Measurements from ENCODE around the gene PRKG1. TPM values are rescaled to one million over a fixed set of nuclear protein-coding genes. Genes with fewer than 3 reads are reported as not detected.

Gene PRKG1
- total RNA-seq, 1 experiment from 2014 or later, result 16.5 TPM

GRCh38 chr10:51377932-51378599 is 303.8 kb downstream of the PRKG1 start (continued):
- TF ChIP-seq, protein P1, sequence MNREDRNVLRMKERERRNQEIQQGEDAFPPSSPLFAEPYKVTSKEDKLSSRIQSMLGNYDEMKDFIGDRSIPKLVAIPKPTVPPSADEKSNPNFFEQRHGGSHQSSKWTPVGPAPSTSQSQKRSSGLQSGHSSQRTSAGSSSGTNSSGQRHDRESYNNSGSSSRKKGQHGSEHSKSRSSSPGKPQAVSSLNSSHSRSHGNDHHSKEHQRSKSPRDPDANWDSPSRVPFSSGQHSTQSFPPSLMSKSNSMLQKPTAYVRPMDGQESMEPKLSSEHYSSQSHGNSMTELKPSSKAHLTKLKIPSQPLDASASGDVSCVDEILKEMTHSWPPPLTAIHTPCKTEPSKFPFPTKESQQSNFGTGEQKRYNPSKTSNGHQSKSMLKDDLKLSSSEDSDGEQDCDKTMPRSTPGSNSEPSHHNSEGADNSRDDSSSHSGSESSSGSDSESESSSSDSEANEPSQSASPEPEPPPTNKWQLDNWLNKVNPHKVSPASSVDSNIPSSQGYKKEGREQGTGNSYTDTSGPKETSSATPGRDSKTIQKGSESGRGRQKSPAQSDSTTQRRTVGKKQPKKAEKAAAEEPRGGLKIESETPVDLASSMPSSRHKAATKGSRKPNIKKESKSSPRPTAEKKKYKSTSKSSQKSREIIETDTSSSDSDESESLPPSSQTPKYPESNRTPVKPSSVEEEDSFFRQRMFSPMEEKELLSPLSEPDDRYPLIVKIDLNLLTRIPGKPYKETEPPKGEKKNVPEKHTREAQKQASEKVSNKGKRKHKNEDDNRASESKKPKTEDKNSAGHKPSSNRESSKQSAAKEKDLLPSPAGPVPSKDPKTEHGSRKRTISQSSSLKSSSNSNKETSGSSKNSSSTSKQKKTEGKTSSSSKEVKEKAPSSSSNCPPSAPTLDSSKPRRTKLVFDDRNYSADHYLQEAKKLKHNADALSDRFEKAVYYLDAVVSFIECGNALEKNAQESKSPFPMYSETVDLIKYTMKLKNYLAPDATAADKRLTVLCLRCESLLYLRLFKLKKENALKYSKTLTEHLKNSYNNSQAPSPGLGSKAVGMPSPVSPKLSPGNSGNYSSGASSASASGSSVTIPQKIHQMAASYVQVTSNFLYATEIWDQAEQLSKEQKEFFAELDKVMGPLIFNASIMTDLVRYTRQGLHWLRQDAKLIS (CRISPR knock-in tag; IDR thresholded peaks at IDR 0.05; ENCODE audit: borderline replicate concordance), result no peak
- TF ChIP-seq ZNF396 (CRISPR knock-in tag; IDR thresholded peaks at IDR 0.05; ENCODE audit: borderline replicate concordance), result no peak
- TF ChIP-seq NFATC4 (CRISPR knock-in tag; IDR thresholded peaks at IDR 0.05), result no peak

DNA sequence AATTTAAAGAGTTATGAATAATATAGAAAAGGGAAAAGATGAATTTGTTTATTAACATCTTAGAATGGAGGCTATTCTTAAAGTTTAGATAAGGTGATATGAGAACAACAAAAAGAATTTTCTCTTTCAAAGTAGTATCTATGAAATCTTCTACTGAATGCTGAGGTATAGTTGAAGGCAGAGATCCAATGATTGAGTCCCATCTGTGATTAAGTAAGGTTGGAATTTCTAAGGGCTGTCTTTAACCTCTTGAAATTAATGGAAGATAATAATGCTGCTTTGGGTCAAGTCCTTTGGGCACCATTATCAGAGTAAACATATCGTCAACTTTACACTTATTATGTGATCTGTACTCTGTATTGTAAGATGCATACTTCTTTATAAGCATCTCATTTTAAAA is 307.9 kb downstream of the PRKG1 start:
- Mint-ChIP-seq H3K36me3 (no peaks in the 10 kb centered on the region), H3K4me3 (no peak overlapping the region), H3K27ac (no peak overlapping the region), H3K27me3 (ENCODE audit: low read depth) (no peaks in the 10 kb centered on the region), H3K9me3 (no peaks in the 10 kb centered on the region), H3K4me1 (peaks cover 17% of the 10 kb centered on the region)
- CTCF ChIA-PET, result no interaction called here
- no peak for ATAC-seq
- no peak for DNase-seq (ENCODE audit: low spot score)
- POLR2A ChIA-PET, result no interaction called here
- TF ChIP-seq, protein P2, sequence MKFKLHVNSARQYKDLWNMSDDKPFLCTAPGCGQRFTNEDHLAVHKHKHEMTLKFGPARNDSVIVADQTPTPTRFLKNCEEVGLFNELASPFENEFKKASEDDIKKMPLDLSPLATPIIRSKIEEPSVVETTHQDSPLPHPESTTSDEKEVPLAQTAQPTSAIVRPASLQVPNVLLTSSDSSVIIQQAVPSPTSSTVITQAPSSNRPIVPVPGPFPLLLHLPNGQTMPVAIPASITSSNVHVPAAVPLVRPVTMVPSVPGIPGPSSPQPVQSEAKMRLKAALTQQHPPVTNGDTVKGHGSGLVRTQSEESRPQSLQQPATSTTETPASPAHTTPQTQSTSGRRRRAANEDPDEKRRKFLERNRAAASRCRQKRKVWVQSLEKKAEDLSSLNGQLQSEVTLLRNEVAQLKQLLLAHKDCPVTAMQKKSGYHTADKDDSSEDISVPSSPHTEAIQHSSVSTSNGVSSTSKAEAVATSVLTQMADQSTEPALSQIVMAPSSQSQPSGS (CRISPR knock-in tag; IDR thresholded peaks at IDR 0.05; ENCODE audit: borderline replicate concordance, low read depth), result no peak
- TF ChIP-seq ZBTB21 (CRISPR knock-in tag; IDR thresholded peaks at IDR 0.05; ENCODE audit: borderline replicate concordance) (no peak), JAZF1 (CRISPR knock-in tag; IDR thresholded peaks at IDR 0.05) (no peak), NFE2L1 (CRISPR knock-in tag; IDR thresholded peaks at IDR 0.05) (no peak), RELA (CRISPR knock-in tag; IDR thresholded peaks at IDR 0.05; ENCODE audit: borderline replicate concordance) (no peak), TCF7 (CRISPR knock-in tag; IDR thresholded peaks at IDR 0.05; ENCODE audit: low read depth) (no peak), TEAD4 (CRISPR knock-in tag; IDR thresholded peaks at IDR 0.05) (no peak), KAT7 (CRISPR knock-in tag; IDR thresholded peaks at IDR 0.05; ENCODE audit: borderline replicate concordance) (no peak), FOXK1 (CRISPR knock-in tag; IDR thresholded peaks at IDR 0.05) (no peak), CDX4 (CRISPR knock-in tag; IDR thresholded peaks at IDR 0.05; ENCODE audit: borderline replicate concordance) (no peak), FOXJ3 (CRISPR knock-in tag; IDR thresholded peaks at IDR 0.05; ENCODE audit: borderline replicate concordance) (no peak), NFYB (CRISPR knock-in tag; conservative IDR thresholded peaks at IDR 0.05; ENCODE audit: low read depth) (no peak)

DNA sequence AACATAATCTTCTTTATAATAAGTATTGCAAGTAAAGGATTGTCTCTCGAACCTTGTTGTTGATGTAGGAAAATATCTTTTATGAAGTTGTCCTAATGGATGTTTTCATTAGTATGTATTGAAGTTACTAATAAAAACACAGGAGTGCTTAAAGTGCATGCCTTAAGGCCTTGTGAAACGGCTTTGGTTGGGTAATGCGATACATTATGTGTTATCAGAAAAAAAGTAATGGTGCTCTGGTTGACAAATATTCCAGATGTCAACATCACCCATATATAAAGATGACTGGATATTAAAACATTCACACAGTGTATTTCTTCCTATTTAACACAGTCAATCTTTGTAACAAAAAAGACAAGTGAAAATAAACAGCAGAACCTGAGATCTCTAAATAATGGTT is 310.7 kb downstream of the PRKG1 start:
- ATAC-seq (no peak), DNase-seq (ENCODE audit: low spot score) (no peak)
- no peaks in the 10 kb centered on the region for H3K9me3 Mint-ChIP-seq
- ChIA-PET CTCF (no interaction called here), POLR2A (no interaction called here)
- H3K4me1 Mint-ChIP-seq, result peaks cover 8% of the 10 kb centered on the region
- no peaks in the 10 kb centered on the region for H3K27me3 Mint-ChIP-seq (ENCODE audit: low read depth)
- H3K27ac Mint-ChIP-seq, result no peak overlapping the region
- H3K4me3 Mint-ChIP-seq, result no peak overlapping the region
- H3K36me3 Mint-ChIP-seq, result no peaks in the 10 kb centered on the region
- TF ChIP-seq MXD4 (CRISPR knock-in tag; IDR thresholded peaks at IDR 0.05; ENCODE audit: borderline replicate concordance) (no peak), ZNF121 (CRISPR knock-in tag; IDR thresholded peaks at IDR 0.05) (no peak), RORB (CRISPR knock-in tag; IDR thresholded peaks at IDR 0.05) (no peak), PRDM15 (CRISPR knock-in tag; IDR thresholded peaks at IDR 0.05) (no peak), ATF1 (CRISPR knock-in tag; IDR thresholded peaks at IDR 0.05) (no peak)
- TF ChIP-seq, protein P3, sequence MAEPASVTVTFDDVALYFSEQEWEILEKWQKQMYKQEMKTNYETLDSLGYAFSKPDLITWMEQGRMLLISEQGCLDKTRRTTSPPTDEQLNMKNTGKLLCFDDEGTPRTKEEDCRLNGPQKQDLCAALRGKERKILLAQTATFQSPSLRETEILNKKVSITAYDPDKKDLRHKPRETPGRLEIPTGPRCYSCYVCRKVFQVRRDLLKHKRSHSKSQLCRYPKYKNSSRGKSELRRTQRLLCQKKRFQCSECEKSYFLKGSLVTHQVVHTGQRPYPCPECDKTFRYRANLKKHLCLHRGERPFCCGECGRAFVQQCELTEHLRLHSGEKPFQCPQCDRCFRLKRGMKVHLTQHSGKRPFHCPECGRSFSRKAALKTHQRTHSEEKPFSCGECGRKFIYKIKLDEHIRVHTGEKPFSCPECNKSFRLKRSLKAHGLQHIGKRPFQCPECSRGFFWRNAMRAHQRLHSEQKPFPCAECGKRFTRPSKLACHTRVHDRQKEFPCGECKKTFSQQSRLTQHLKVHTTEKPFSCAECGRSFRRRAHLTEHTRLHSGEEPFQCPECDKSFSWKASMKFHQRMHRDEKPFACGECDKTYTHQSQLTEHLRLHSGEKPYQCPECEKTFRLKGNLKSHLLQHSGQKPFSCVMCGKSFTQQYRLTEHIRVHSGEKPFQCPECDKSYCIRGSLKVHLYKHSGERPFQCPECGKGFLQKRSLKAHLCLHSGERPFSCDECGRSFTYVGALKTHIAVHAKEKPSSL (CRISPR knock-in tag; conservative IDR thresholded peaks at IDR 0.05), result no peak

All from WTC11 (cell line).